GM19452 (cell line): Measurements from ENCODE around the gene RAD1.
"Not testable (repeated sequence)": the region's sequence is repeated elsewhere in the genome, so short reads cannot be mapped to it uniquely, and the experiment has no call there.

Source experiments
- ATAC-seq: cut with Tn5 transposase; IDR thresholded peaks from one replicate; pipeline ENCODE4 v1.9.1; 2021; ENCODE audit not compliant: unreplicated experiment

RAD1 gene, protein sequence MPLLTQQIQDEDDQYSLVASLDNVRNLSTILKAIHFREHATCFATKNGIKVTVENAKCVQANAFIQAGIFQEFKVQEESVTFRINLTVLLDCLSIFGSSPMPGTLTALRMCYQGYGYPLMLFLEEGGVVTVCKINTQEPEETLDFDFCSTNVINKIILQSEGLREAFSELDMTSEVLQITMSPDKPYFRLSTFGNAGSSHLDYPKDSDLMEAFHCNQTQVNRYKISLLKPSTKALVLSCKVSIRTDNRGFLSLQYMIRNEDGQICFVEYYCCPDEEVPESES

DNA sequence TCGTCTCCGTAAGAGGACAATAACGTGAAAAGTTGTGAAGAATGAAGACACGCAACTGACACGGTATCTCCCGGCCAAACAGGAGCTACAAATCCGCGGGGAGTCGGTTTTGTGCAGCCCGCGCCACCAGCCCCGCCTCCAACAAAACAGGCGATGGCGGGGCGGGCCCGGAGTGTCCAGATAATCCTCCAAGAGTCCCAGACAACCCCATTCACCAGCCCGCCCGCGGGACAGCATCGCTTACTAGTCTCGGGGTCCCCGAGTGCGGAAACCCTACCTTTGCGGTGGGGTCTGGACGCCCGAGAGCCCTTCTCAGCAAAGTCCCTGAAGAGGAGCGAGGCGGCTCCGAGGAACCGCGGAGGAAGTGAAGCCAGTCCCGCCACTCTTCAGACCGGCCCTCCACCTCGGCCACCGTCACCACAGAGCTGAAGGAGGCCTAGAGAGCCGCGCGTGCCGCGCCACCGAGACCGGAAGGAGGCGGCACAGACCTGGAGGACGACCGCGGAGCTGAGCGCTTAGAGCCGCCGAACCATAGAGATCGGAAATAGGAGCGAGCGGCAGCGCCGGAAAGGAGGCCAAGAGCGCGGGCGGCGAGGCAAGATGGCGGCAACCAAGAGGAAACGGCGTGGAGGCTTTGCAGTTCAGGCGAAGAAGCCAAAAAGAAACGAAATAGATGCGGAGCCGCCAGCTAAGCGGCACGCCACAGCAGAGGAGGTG, at the start of gene RAD1, which contains the start of gene BRIX1:
Gene RAD1, minus strand, starts transcription at position 366 of the 717 bp plus-strand sequence. CDS start 612 bp downstream, outside the sequence.
Gene BRIX1, plus strand, starts transcription at position 573 of the 717 bp plus-strand sequence. Its CDS starts 28 bp downstream, at position 601.
- peak; percentile 99 for ATAC-seq

DNA sequence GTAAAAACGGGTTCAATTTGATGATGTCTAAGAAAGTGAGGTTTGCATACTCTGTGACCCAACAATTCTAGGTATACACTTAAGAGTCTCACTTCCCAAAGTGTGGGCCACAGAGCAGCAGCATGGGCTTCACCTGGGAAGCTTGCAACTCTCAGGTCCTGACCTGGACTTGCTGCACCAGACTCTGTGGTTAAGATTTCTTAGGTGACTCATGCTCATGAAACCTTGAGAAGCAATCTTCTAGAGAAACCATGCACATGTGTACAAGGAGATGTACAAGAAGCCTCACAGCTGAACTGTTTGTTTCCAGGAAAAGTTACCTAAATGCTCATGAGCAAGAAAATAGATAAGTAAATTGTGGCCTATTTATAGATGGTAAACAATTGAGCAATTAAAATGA, 44.0 kb upstream of the RAD1 start:
- ATAC-seq, result peak; percentile 93

DNA sequence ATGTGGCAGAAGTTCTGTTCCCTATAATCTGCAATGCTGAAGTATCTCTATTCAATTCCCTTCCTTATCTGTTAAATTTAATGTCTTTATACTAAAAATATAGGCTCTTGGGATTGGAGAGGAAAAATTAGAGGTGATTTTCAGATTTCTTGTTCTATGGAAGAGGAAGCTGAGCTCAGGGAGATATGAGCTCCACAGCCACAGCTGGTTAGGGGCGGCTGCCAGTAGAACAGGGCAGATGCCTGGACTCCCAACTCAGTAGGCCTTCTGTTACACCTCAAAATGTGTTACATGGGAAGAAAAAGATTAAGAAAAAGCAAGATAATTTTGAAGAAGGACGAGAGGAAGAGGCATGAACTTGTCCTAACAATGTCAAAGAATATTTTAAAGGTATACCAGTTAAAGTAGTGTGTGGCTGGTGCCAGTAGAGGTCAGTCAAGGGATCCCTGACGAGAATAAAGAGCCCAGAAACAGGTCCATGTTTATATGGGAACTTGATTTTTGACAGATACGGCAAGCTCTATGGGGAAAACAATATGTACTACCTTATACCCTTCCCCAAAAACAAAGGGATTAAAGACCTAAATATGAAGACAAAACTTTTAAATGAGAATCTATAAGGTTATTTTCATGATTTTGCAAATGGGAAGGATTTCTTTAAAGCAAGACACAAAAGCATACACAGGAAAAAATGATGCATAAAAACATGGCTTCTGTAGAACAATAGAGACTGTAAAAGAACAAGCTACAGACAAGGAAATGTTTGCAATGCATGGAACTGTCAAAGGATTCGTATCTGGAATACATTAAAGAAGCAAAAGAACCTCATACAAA, 42.8 kb upstream of the RAD1 start:
- no peak for ATAC-seq

DNA sequence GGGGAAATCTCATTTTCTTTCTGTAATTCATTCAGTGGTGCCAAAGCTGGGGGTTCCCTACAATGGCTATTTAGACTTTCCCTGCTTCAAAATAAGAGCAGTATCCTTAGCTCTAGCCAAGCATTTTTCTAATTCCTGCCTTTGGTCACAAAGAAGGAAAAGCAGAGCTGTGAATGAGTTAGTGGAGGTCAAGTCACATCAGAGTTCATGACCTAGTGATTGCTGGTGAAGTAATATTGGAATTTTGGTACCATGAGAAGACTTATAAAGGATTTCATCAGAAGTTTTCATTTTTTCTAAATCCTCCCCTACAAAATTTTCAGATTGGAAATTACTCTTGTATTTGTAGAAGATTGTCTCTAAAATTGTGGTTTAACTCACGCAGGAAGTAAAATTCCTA, 42.0 kb upstream of the RAD1 start:
- ATAC-seq, result no peak

DNA sequence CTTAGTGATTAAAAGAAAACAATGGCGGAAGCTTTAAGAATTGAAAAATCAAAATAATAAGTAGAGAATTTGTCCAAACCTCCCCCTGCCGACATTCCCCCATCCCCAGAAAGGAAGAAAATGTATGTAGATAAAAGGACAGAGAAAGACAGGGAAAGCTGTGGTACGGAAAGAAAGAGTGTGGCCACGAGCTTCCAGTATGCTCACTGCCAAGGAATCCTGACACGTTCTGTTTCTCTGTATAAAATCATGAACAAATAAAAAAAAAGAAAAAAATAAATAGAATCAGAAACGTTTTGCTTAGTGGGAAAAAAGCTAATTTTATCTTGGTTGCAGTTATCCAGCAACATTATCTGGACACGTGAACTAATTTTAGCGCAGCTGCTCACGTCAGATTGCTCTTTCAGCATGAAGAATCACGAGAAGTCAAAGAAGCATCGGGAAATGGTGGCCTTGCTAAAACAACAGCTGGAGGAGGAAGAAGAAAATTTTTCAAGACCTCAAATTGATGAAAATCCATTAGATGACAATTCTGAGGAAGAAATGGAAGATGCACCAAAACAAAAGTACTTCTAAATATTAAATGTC, 29.2 kb upstream of the RAD1 start:
- no peak for ATAC-seq

DNA sequence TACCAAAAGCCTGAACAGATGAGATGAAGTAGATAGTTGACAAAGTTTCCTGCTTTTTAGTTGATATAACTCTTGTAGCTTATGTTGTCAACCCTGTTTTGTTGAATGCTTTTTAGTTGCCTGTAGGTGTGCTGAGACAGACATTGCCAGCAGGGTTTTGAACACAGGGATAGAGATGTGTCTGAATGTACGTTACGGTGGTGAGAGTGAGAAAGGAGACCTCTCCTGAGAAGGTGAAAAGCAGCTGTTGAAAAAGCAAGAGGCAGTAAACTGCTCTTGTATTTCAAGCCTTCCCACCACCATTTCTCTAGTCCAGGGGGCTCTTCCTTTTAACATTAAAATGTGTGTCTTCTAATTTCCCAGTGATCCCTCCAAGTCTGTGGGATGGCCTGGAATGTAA, 28.7 kb upstream of the RAD1 start:
- ATAC-seq, result no peak

DNA sequence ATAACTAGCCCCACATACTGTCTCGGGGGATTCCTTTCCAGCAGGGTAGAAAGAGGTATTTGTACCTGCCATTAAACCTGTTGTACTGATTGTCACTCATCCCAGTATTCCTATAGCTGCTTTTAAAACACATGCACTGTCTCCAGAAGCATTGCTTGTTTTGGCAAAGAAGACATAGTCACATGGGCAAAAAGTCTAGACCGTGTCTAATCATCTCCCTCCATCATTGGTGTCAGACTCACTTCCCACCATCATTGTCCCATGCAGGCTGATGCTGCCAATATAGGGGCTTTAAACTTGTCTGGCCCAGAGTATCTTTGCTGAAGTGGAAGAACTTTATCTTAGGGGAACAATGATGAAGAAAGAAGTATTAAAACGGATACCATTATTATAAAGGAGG, 26.6 kb upstream of the RAD1 start:
- ATAC-seq, result no peak

DNA sequence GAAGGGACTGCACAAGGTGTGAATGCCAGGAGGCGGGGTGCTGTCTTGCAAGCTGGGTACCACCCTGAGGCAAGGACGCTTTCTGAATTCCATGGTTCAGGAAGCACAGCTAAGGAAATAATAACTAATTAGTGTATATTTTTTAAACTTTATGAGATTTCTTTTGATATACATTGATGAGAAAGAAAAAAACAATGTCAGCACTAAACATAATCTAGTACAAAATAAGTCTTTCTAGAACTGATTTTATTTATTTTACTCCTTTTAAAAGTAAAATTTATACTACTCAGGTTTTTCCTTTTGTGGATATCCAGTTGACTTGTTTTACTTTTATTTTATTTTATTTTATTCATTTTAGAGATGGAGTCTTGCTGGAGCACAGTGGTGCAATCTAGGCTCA, 17.6 kb upstream of the RAD1 start:
- ATAC-seq, result no peak

DNA sequence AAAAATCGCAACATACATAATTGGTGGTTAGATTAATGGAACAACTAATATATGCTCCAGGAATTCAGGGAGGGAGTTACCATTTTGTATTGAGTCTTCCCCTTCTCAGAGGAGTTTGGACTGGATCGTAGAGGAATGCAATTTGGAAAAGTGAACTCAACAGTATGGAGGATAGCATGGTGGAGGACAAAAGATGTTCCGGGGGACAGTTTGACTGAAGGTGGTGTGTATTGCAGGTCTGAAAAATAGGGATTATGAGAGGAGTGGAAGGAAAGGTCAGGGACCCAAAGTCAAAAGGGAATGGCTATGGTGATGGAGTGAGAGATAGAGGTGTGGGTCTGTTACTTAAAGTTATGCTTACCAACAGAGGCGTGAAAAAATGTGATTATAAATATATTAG, 15.6 kb upstream of the RAD1 start:
- ATAC-seq, result no peak

DNA sequence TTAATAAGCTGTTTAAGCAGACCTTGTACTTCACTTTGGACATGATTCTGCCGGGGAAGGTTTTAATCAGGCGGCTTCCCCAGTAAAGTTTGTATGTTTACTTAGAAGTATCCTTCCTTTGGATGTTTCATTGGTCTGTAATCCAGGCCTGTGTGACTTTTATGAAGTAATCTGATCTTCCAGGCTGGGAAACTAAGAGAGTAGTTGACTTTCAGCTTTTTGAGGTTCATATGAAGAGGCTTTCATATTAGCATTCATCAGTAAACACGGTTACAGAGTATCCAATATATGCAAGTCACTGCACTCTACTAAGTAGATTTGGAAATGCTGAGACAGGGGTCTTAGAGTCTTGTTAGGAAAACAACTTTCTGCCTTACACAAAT, 15.1 kb upstream of the RAD1 start:
- no peak for ATAC-seq

DNA sequence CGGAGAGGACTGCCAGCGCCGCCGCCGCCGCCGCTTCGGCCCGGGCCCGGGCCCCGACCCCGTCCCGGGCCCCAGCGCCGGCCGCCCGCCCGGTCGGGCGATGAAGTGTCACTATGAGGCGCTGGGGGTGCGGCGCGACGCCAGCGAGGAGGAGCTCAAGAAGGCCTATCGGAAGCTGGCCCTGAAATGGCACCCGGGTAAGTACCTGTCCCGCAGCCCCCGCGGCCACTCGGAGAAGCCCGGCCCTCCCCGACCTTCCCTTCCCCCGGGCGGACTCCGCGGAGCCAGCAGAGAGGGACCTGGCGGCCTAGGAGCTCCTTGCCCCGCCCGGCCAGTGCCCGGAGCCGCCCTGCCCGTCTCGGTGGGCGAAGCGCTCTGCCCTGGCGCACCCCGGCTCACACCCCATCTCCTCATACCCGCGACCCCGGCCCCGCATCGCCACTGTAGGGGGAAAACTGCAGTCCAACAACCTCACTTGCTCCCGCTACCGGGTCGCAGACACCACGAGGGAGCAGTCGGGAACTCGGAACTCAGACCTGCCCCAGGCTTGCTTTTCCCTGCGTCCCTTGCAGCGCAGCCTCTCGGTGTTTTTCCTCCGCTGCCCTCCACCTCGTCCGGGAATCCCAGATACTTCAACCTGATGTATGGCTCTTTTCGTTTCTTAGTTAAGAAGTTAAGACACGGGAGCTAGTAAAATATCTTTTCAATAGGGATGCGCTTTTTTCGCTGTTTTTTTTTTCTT, 14.6 kb upstream of the RAD1 start:
- peak; percentile 71 for ATAC-seq

DNA sequence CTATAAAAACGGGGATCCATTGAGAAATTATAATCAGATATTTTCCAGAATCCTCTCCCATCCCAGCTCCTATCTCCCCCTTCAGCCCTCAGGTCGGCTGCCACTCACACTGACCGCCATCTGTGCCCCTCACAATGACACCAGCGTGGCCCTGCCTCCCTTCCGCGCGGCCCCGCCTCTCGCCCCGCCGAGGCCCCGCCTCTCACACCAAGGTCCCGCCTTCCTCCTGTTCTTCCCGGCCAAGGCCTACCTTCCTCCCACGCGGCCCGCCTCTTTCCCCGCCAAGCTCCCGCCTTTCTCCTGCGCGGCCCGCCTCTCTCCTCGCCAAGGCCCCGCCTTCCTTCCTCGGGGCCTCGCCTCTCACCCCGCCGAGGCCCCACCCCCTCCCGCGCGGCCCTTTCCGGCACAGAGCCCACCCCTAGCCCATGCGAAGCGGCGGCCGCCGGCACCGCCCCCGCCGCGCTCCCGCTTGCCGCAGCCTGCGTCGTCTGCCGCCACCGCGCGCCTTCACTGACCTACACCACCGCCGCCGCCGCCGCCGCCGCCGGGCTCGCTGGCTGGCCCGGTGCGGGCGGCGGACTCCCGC, 13.9 kb upstream of the RAD1 start, which contains the start of gene DNAJC21:
Gene DNAJC21, plus strand, starts transcription at position 426 of the 586 bp plus-strand sequence. CDS start 261 bp downstream, outside the sequence.
- ATAC-seq, result peak; percentile 81

DNA sequence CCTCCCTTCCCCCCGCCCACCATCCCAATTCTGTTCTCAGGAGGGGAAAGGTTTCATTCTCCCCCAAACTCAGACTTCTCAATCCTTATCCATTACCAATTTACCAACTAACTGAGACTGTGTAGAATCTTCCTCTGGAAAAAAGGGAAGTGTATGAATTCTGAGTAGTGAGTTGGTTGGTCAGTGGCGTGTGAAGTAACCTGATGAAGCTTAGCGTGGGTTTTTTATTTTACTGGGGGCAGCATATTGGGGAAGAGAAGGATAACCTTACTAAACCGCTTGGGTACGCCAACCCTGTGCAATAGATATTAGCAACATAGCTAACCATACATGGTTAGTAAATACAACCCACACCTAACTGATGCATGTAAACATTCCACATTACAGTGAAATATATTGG, 13.0 kb upstream of the RAD1 start:
- ATAC-seq, result no peak

DNA sequence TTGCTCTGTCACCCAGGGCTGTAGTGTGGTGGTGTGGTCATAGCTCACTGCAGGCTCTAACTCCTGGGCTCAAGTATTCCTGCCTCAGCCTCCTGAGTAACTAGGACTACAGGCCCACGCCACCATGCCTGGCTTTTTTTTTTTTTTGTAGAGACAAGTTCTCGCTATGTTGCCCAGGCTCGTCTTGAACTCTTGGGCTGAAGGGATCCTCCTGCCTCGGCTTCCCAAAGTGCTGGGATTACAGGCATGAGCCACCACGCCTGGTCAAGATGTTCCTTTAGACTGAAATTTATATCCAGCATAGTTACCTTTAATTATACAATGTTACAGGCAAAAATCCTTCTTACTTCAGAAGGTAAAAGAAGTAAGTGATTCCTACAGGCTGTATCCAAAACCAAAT, 12.5 kb upstream of the RAD1 start:
- no peak for ATAC-seq

DNA sequence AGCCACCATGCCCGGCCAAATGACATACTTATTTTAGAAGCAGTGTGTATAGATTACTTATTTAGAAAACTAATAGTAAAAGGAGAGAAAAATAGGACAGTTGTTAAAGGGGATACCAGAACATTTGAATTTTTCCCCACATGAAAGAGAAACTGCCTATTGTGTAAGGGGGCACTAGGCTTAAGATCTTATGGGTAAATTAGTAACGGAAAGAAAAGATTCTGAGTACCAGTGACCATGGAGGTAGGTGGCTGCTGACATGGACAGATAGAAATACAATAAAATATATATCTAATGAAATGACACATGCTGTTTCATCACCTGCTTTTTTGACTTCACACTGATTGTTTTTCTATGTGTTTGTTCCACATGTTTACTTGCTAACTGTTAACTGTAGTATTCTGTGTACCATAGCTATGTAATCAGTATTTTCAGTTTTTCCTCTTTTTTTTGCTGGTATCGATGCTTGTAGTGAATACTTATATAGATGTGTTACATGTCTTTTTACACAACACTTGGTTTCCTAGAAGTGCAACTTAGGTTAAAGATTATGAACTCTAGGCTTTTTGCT, 11.1 kb upstream of the RAD1 start:
- no peak for ATAC-seq

DNA sequence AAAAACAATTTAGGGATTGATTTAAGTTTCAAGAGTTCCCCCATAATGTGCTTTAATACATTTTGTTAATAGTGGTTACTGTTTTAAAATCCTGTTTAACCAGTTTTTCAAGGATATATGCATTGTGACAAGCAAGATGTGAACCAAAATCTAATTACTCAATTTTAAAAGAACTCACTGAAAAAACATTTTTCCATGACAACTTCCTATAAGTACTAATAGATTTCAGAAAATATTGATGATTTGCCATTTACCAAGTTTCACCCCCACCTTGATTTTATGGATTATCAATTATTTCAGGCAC, 9.1 kb upstream of the RAD1 start:
- no peak for ATAC-seq

DNA sequence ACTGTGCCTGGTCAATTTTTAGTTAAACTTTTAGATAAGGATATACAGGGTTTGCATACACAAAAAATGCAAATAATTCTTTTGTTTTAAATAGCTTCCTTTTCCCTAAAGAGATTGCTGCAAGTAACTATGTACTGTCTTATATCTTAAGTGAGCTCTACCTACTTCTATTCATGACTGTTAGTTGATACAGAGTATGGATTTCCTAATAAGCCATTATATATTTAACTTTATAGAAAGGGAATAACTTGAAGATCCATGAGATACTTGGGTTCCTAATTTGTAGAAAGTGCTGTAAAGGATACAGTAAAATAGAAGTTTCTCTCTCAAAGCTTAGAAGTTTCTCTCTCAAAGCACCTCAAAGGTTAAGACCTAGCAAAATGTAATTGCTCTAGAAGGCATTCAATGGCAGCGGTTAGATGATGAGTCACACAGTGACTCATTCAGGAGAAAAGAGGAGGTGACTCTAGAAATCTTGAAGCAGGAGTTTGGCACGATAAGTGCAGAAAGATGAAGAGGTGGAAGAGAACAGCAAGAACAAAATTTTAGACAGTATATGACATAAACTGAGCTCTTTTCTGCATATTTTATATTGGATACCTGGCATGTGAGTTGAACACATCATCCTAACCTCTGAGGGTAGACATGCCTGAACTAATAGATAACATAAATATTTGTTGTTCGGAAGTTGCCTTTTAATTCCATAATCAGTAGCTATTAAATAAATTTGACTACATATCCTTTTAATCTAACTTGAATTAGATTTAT, 8.6 kb upstream of the RAD1 start:
- peak; percentile 60 for ATAC-seq

DNA sequence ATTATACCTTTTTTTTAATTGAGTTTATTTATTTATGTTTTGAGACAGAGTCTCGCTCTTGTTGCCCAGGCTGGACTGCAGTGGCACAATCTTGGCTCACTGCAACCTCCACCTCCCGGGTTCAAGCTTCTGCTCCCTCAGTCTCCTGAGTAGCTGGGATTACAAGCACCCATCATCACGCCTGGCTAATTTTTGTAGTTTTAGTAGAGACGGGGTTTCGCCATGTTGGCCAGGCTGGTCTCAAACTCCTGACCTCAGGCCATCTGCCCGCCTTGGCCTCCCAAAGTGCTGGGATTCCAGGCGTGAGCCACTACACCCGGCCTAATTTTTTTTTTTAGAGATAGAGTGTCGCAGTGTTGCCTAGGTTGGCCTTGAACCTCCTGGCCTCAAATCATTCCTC, 8.0 kb upstream of the RAD1 start:
- ATAC-seq, result not testable (repeated sequence)

DNA sequence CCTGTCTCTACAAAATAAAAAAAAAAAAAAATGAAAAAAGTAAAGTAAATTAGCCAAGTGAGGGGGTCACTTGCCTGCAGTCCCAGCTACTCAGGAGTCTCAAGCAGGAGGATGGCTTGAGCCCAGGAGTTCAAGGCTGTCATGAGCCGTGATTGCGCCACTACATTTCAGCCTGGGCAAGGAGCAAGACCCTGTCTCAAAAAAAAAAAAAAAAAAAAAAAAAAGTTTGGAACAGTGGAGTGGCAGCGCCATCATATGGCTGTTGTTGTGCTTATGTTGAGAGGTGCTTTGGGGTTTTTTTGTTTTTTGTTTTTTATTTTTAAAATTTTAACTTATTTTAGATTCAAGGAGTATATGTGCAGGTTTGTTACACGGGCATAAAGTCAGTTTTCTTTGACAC, 3.8 kb upstream of the RAD1 start:
- ATAC-seq, result no peak
